ENCODE measurements around the gene CIAO2B.

DNA sequence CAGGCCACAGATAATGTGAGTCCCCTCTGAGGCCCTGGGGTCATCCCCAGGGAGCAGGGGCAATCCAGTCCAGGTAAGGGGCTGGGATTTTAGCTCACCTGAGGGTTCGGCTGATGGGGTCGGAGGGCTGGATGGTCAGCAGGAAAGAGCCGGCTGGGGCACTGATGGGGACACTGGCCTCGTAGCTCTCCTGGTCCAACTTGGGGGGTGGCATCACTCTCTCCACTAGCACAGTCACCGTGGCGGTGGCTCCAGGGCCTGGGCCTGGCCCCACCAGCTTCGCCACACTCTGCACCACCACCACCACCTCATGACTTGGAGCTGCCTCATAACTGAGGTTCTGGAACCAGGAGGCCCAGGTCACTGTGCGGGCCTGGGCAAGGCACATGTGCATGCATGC lies 22.4 kb downstream of the CIAO2B start:
- TF ChIP-seq, protein P1, sequence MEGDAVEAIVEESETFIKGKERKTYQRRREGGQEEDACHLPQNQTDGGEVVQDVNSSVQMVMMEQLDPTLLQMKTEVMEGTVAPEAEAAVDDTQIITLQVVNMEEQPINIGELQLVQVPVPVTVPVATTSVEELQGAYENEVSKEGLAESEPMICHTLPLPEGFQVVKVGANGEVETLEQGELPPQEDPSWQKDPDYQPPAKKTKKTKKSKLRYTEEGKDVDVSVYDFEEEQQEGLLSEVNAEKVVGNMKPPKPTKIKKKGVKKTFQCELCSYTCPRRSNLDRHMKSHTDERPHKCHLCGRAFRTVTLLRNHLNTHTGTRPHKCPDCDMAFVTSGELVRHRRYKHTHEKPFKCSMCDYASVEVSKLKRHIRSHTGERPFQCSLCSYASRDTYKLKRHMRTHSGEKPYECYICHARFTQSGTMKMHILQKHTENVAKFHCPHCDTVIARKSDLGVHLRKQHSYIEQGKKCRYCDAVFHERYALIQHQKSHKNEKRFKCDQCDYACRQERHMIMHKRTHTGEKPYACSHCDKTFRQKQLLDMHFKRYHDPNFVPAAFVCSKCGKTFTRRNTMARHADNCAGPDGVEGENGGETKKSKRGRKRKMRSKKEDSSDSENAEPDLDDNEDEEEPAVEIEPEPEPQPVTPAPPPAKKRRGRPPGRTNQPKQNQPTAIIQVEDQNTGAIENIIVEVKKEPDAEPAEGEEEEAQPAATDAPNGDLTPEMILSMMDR (IDR thresholded peaks at IDR 0.05): no peak
- no peak for TF ChIP-seq POLR2A (IDR thresholded peaks at IDR 0.05)

Data from ovary (tissue), 3 donors.